ENCODE measurements around the gene SKIC2.

SKIC2 gene

GRCh38 chr6:31945154-31945506 is 13.8 kb upstream of the SKIC2 start:
- H3K27ac ChIP-seq (ENCODE audit: extremely low read depth, low read depth, low read length), result no peak overlapping the region
- TF ChIP-seq REST (tag by site-specific recombination; IDR thresholded peaks at IDR 0.05) (no peak), ZNF621 (tag by site-specific recombination; IDR thresholded peaks at IDR 0.05) (no peak), ZNF280C (tag by site-specific recombination; IDR thresholded peaks at IDR 0.05) (no peak), ZBTB20 (tag by site-specific recombination; IDR thresholded peaks at IDR 0.05) (no peak), ZNF140 (tag by site-specific recombination; IDR thresholded peaks at IDR 0.05) (no peak), ZNF404 (tag by site-specific recombination; IDR thresholded peaks at IDR 0.05) (no peak), ZNF292 (tag by site-specific recombination; IDR thresholded peaks at IDR 0.05; ENCODE audit: borderline replicate concordance, low read depth) (no peak), OSR2 (tag by site-specific recombination; IDR thresholded peaks at IDR 0.05) (no peak), ZNF211 (tag by site-specific recombination; IDR thresholded peaks at IDR 0.05; ENCODE audit: low read depth) (no peak), GLI2 (tag by site-specific recombination; IDR thresholded peaks at IDR 0.05; ENCODE audit: borderline replicate concordance, low read depth) (no peak), TSHZ1 (tag by site-specific recombination; IDR thresholded peaks at IDR 0.05; ENCODE audit: borderline replicate concordance) (no peak), MZF1 (tag by site-specific recombination; IDR thresholded peaks at IDR 0.05; ENCODE audit: borderline replicate concordance) (no peak), ZNF16 (tag by site-specific recombination; IDR thresholded peaks at IDR 0.05; ENCODE audit: low read depth) (no peak), PRDM6 (tag by site-specific recombination; IDR thresholded peaks at IDR 0.05) (no peak), EGR2 (tag by site-specific recombination; IDR thresholded peaks at IDR 0.05; ENCODE audit: low read depth) (no peak)
- ChIA-PET CTCF (interaction anchor here (1.1 kb wide), 1 partner anchor 15 kb away, joined by 4 read pairs; no protein-coding TSS in a partner anchor), POLR2A (interaction anchor here (0.6 to 1.7 kb wide), 3 partner anchors 38 to 118 kb away, joined by 3 to 6 read pairs (median 4); partner anchors contain the start of gene HSPA1B)
- peaks cover 5% of the 10 kb centered on the region; the same call in 1 of the 2 replicates for H3K4me1 ChIP-seq (ENCODE audit: control insufficient read depth, insufficient read depth, low read length)
- no peak overlapping the region for H3K4me3 ChIP-seq (ENCODE audit: low read depth, low read length)
- H3K36me3 ChIP-seq (ENCODE audit: control insufficient read depth in 2 of 2, insufficient read depth in 1 of 2, low read length in 2 of 2), result no peaks in the 10 kb centered on the region
- no peaks in the 10 kb centered on the region for H3K9me3 ChIP-seq (ENCODE audit: control insufficient read depth, insufficient read depth, low read depth, low read length)

Data from HEK293 (cell line).